ENCODE data around the gene CLDN9.
A peak's percentile ranks its signal among the peaks of the same experiment; 100 is the strongest.

The CLDN9 gene

DNA sequence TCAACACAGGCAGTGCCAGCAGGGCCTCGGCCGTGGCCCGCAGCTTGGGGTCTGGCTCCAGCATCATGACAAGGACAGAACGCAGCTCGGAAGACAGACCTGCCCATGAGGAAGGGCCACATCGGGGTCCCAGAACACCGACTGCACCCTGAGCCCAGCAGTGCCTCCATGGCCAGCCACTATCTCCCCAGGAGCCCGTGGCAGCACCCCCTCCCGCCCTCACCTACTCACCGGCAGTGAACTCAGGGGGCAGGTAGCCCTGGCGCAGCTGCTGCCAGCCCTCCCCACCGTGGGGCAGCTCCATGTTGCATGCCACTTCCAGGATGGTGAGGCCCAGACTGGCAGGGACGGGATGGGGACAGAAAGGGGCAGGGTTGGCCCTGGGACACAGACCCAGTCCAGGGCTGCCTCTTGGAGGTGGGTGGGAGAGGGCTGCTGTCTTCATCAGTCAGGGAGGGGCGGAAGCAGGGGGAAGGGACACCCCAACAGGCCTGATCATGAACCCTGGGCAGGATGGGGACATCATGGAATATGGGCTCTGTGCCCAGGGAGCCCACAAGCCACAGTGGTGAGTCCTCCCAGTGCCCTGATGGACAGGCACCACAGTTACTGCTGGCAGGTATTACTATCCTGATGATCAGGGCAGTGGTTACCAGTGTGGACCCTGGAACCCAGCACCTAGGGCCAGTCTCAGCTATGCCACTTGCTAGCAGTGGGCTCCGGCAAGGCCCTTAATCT is 38.2 kb upstream of the CLDN9 start:
- no peak for DNase-seq

DNA sequence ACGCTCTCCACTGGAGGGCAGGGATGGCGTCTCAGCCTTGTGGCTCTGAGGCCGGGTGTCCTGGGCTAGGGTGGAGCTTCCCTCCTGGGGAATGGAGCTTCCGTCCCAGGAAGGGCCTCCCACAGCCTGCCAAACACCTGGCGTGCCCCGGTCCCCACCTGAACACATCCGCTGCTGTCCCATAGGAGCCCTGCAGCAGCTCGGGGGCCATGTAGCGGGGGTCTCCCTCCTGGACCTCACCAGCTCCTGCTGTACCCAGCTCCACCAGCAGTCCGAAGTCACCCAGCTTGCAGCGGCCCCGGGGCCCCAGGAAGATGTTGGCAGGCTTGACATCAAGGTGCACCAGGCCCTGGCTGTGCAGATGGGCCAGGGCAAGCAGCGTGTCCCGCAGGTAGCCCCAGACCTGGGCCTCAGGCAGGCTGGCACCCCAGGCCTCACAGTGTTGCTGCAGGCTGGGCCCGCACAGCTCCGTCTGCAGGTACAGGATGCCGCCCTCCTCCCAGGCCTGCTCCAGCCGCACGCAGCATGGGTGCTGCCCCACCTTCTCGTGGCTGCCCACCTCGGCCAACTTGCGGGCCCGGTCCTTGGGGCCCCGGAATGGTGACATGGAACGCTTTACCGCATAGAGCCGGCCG is 37.4 kb upstream of the CLDN9 start:
- DNase-seq = no peak

DNA sequence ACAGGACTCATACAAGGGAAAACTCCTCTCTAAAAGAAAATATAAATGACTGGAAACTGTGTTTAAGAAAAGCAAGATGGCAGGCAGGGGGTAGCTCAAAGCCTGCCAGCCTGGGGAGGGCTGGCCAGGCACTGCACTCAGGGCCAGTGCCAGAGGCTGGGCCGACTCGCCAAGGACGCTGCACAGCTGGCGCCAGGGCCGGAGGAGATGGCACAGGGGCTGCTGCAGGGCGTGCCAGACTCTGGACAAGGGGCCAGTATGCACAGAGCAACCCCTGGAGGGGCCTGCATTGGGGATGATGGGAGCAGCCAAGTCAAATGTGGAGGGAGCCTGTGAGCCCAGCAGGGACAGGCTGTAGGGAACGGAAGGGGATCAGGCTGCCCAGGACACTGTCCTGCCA is 36.5 kb upstream of the CLDN9 start:
- no peak for DNase-seq

DNA sequence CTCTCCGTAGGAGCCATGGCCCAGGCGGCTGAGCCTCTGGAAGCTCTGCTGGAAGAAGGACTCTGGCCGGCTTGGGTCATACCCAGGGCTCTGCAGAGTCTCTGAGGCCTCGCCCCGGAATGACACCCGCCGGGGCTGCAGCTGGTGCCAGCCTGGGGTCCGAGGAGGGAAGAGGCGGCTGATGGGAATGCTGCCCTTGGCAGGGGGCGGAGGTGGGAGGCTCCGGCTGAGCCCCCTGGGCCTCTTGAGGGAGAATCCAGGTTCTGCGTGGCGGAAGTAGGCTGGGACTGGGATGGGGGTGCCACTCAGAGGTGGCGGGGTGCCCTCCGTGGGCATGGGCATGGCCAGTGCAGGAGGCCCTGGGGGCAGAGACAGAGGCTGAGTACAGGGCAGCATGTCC is 36.0 kb upstream of the CLDN9 start:
- DNase-seq = no peak

DNA sequence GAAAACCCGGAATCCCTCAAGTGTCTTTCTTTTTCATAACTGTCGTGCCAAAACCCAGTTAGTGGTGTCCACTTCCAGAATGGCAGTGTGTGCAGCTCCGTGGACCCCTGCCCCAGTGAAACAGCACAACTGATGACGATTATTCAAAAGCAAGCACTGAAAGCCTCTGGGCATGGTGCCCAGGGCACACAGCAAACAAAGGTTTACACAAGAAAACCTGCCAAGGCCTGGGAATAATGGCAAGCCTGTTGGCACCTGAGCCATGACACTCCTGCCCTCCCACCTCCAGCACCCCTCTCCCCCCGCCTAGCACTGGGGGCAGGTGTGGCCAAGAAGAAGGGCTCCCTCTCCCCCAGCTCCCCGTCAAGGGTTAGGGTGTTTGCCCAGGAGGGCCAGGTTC is 35.3 kb upstream of the CLDN9 start:
- DNase-seq = peak; percentile 86

DNA sequence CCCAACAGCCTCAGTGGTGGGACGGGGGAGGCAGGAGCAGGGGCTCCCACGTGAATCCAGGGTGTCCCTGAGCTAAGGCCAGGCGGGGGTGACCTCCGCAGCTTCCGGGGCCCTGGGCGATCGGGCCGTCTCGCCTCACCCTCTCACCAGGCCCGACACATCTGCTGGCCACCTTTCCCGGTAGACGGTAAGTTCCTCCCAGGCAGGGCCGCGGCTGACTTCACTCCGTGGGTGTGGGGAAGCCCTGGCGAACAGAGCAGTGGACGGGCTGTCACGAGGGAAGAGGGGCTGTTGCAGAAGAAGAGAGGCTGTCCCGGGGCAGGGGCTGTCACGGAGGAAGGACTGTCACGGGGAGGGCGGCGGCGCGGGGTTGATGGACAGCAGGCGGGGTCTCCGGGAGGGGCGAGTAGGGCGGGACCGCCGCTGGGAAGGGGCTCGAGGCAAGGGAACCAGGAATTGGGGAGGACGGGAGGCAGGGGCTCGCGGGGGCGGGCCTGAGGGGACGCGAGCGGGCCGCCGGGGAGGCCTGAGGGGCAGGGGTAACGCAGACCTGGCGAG is 33.0 kb upstream of the CLDN9 start:
- DNase-seq = no peak

DNA sequence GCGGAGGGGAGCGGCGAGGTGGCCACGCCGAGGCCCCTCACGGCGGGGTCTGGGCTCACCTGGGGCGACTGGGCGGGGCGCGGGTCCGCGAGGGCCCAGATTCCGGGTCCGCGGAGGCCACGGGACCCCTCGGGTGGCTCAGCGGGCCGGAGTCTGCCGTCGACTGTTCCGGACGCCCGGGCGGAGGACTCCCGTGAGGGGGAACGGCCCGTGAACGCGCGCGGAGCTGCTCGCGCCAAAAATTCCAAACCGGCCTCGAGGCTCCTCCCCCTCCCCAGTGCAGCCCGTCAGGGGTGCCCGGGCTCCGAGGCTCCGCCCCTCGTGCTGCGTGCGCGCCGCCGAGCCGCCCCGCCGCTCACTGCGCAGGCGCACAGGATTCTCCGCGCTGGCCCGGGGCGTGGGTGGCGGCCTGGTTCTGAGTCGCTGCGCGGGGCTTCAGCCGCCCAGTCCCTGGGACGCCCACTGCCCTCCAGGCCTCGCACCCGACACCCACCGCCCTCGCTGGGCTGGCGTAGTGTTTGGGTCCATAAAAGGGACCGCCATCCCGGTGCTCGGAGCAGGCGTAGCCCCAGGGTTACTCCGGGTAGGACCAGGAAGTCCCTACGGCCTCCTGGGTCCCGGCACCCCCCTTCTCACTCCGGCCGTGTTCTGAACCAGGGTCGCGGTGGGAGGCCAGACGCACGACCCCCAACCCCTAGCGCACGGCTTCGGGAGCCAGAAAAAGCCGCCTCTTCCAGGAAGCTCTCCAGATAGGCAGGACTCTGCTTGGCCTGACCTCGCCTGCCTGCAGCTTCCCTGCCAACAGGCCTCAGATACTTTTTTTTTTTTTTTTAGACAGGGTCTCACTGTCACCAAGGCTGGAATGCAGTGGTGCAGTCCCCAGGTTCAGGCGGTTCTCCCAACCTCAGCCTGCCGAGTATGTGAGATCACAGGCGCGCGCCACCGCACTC is 32.2 kb upstream of the CLDN9 start, which contains the start of gene PKMYT1:
PKMYT1 (minus strand) TSS at position 220 of the 950 bp plus-strand sequence. CDS start 789 bp downstream, outside the sequence.
- peak; percentile 62 for DNase-seq

DNA sequence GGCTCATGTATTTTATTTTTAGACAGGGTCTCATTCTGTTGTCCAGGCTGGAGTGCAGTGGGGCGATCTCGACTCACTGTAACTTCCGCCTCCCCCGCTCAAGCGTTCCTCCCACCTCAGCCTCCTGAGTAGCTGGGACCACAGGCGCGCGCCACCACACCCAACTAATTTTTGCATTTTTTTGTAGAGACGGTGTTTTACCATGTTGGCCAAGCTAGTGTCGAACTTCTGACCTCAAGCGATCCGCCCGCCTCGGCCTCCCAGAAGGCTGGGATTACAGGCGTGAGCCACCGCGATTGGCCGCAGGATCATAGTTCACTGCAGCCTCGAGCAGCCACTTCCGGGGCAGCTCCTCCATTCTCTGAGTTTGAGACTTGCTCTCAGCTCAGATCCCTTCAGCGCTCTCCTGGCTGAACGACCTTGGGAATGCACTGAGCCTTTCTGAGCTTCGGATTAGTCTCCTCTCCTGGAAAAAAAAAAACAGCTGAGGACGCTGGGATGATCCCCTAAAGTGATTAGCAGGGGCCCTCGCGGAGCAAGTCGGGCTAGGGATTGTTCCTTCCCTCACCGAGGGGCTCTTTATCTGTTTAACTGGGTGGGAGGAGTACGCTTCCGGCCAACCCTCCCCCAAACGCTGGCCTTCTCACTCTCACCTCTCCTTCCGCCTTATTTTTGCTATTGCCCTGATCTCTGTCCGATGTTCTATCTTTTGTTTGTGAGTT is 31.4 kb upstream of the CLDN9 start:
- no peak for DNase-seq

DNA sequence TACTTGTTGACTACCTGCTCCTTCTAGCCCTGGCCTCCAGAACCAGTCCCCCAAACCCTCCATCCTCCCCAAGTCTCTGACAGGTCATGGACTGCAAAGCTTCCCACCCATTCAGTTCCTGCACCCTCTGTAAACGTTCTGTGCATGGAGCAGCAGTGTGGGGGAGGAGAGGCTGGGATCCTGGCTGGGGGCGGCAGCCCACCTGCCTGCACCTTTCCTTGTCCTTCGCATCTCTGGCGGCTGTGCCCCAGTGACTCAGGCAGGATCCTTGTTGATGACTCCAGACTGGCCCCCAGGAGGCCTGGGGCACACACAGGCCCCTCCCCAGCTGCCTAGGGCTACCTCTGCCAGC is 30.8 kb upstream of the CLDN9 start:
- DNase-seq = no peak

DNA sequence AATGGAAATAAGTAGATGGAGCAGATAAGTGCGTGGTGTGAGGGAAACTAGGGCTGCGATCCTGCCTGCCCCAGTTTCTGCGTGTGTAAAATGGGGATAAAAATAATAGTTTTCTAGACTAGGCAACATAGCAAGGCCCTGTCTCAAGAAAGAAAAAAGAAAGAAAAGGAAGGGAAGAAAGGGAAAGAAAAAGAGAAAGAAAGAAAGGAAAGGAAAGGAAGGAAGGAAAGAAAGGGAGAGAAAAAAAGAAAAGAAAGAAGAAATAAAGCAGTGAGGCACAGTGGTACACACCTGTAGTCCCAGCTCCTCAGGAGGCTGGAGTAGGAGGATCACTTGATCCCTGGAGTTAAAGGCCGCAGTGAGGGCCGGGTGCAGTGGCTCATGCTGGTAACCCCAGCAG is 30.3 kb upstream of the CLDN9 start:
- no peak for DNase-seq

DNA sequence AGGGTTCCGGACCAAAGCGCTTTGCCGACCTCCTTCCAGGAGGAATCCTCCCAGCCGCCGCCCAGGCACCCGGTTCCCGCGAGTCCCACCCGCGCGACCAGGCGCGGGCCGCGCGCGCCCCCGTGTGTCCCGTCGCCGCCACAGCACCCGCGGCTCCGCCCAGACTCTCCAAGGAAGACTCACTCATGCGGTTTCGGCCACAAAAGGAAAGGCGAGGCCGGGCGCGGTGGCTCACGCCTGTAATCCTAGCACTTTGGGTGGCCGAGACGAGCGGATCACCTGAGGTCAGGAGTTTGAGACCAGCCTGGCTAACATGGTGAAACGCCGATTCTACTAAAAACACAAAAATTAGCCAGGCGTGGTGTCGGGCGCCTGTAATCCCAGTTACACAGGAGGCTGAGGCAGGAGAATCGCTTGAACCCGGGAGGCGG is 29.0 kb upstream of the CLDN9 start:
- DNase-seq = peak; percentile 44

DNA sequence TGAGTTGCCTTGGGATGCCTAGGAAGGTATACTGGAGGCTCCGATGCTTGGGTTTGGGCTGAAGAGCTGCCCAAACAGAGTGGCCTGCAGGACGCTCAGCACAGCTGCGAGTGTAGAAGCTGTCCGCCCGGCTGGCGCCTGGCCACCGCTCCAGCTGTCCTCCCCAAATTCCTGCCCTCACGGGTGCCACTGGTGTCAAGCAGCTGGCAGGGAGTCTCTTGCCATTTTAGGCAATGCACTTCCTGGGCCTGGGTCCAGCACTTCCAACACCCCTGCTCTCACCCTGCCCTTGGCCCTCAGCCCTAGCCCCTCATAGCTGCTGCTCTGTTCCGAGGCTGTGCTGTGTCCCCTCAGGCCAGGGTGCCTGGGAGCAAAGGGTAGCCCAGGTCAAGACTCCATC is 27.3 kb upstream of the CLDN9 start:
- DNase-seq = no peak

DNA sequence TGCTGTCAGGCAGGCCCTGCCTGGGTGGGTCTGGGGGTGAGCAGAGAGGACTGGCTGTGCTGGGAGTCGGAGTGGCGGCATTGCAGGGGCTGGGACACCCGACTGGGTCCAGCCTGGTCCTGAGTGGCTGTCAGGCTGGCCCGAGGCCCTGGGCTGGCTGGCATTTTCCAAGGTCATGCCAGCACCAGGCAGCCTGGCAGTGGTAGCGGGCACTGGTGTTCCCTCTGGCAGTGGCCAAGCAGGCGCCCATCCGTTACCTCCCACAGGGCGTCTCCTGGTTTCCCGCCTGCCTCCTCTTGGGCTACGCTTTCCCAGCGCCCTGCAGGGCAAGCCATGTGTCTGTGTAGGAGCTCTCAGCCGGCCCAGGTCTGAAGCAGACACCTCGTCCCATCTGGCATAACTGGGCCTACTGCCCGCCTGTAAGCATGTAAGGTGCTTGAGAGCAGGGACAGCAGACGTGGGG is 26.8 kb upstream of the CLDN9 start:
- DNase-seq = no peak

DNA sequence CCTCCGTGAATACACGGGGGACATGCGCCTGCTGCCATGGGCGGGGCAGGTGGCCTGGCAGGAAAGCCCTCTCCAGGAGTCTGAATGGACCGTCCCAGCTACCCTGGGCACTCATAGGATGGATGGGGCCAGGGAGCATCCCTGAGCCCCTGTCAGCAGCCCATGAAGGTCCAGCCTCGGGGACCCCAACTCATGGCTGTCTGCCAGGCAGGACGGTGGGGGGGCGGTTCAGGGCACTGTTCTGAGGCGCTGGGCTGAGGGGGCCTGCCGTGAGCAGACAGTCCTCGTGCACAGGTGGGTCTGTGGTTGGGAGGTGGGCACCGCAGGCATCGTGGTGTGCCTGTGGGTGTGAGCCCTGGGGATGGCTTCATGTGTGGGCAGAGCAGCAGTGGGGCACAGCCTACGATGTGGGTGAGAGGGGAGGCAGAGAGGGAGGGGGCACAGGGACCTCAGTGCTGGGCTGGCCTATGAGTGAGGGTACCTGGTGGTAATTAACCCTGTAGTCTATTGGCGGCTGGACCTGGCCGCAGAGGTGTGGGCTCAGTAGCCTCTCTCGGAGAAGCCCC is 26.0 kb upstream of the CLDN9 start:
- DNase-seq = no peak

DNA sequence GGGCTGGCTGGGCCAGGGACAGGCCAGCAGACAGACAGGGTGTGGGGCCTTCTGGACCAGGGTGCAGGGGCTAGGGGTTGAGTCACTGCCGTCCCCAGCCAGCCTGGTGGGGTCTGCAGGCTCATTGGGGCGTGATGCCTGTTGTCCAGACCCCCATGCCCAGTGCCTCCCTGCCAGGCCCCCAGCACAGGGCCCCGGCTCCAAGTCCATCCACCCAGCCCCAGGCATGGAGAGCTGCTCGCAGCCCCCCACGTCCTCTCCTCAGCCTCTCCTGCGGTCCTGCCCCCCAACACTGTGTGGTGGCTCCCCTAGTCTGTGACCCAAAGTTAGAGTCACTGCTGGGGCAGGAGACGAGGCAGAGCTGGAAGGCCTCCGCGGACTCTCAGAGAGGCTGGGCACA is 25.4 kb upstream of the CLDN9 start:
- DNase-seq = no peak

DNA sequence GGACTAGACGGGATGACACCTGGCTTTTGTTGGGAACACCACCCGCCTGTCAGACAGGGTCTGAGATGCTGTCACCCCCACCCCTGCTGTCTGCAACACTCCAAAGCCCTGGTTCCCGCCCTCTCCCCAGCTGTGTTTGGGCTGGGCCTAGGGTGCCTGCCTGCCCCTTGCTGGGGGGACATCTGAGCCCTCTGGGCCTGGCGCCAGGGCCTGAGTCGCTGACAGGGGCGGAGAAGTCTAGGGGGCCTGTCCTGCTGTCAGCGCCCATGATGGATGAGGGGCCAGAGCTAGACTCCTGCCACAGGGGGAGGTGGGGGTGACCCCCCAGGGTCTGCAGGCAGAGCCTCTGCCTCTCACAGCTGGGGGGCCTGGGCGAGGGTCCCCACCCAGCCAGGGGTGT is 24.9 kb upstream of the CLDN9 start:
- no peak for DNase-seq

DNA sequence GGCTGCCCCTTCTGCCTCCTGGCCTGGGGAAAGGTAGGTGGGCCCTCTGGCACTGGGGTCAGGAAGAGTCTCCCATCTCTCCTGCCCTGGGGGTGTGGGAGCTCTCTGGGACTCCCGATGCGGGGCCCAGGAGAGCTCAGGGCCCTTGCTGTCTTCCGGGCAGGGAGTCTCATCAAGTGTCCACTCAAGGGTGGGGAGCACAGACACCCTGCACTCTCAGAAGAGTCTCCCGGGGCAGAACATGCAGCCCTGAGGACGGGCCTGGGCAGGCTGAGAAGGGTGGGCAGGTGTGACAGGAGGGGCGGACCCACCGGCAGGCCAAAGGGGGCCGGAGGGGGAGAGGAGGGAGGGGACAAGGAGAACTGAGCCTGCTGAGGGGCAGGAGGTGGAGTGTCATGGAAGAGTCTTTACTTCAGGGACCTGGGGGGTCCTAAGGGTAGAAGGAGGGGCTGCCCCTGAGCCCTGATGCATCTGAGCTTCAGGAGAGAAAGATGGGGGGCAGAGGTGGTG is 24.1 kb upstream of the CLDN9 start:
- no peak for DNase-seq

DNA sequence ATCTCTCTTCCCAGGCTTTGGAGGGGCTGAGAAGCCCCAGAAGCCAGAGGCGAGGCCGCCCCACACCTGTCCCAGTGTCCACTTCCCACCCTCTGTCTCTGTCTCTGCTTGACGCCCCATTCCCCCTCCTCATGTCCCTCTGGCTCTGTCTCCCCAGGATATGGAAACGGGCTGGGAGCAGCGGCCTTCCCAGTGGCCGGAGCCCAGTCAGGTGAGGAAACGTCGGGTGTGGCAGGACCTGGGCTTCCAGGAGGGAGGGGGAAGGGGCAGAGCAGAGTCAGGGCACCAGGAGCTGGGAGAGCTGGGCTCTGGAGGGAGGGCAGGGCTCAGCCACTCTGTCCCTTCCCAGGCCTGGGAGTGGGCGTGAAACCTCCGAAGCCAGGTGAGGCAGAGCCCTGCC is 21.8 kb upstream of the CLDN9 start:
- DNase-seq = no peak

DNA sequence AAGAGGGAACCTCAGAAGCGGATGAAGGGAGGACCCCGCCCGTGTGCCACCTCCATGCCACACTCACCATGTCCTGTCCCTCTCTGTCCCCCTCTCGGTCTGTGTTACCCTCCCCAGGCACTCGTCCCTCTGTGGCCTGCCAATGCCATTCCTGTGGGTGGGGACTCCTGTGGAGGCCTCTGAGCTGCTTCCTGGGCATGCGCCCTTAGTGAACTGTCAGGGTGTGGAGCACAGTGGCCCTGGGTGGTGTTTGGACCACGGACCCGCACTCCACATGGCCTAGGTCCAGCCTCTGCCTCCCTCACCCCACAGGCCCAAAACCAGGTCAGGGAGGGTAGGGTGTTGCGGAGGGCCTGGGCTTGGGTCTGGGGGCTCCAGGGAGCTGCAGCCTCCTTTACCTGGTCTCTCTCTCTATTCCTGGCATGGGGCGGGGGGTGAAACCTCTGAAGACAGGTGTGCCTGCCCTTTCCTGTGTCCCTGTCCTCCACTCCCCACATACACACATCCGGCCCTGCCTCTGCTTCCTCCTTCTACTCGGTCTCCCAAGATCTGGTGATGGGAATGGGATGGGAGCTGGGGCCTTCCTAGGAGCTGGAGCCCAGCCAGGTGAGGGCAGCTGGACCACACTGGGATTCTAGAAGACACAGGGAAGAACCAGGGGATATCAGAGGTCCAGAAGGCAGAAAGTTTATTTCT is 21.0 kb upstream of the CLDN9 start:
- no peak for DNase-seq

DNA sequence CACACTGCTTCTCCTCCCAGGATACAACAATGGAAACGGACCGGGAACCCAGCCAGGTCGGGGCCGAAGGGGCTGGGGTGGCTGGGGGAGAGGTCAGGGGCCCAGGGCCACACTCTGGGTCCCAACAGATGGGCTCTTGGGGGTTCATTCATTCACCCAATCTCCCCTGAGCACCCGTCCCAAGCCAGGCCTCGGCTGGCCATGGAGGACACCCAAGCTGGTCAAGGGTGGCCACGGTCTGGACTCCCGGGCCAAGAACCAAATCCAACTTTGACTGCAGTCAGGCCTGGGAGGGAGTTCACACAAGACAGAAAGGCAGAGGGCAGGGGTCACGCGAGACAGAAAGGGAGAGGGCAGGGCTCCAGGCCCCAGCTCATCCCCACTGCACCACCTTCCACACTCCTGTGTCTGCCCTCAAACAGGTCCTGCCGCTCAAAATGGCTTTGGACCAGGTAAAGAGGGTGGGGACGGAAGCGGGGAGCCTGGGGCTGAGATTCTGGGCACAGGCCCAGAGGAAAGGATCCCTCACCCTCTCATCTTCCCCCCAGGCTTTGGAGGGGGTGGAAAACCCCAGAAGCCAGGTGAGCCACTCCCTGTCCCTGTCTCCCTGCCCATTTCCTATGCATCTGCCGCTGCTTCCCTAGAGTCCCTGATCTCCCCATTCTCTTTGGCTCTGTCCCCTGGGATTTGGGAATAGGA is 20.2 kb upstream of the CLDN9 start:
- DNase-seq = no peak

DNA sequence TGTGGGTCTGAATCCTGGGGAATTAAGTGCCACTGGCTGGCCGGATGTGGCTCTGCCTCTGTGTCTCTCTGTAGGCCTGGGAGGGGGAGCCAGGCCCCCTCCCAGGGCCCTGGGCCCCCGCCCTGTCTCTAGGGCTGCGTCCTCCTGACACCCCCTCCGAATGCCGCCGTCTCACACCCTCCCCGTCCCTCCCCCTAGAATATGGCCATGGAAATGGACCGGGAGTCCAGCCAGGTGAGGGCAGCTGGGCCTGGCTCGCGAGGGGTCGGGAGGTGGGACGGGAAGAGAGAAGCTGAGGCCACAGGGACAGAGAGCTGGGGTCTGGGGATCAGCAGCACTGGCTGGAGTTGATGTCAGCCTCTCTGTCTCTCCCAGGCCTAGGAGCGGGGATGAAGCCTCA is 16.4 kb upstream of the CLDN9 start:
- no peak for DNase-seq
